GM19372 (cell line): ENCODE measurements around the gene STEAP2.

ENCODE experiments used
- ATAC-seq: cut with Tn5 transposase; IDR thresholded peaks from one replicate; pipeline ENCODE4 v1.9.1; 2021; ENCODE audit warnings: mild to moderate bottlenecking, low read depth, moderate library complexity; ENCODE audit not compliant: unreplicated experiment

STEAP2 gene

DNA sequence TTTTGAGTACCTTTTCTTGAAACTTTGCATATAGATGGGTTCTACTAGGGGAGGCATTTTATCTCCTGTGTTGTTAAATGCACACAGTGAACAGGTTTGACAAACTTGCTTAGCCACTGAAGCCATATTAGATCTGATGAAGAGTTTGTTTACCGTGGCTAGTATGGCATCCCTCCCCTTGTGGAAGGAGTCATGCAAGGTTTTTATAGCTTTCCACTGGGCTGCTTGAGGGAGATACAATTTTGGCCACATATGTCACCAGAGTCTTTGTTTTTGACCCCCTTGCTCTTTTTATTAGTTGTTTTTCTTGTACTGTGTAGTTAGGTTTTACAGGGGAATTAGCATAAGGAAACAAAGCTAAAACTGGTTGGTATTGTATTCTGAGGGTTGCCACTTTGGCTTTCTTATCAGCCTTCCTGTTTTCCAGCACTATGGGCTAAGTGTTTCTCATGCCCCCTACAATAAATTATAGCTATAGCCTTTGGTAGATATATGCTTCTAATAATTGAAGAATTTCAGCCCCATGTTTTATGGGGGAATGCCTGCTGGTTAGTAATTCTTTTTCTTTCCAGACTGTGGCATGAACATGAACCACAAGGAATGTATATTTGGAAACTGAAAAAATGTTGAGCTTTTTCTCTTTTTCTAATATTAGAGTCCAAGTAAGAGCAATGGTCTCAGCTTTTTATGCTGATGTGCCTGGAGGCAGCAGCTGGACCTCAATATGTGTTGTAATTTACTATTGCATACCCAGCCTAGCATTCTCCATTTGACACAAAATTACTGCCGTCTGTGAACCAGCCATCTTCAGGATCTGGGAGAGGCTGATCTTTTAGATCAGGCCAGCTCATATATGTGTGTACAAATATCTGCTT lies 18.4 kb upstream of the STEAP2 start:
- ATAC-seq, result no peak

DNA sequence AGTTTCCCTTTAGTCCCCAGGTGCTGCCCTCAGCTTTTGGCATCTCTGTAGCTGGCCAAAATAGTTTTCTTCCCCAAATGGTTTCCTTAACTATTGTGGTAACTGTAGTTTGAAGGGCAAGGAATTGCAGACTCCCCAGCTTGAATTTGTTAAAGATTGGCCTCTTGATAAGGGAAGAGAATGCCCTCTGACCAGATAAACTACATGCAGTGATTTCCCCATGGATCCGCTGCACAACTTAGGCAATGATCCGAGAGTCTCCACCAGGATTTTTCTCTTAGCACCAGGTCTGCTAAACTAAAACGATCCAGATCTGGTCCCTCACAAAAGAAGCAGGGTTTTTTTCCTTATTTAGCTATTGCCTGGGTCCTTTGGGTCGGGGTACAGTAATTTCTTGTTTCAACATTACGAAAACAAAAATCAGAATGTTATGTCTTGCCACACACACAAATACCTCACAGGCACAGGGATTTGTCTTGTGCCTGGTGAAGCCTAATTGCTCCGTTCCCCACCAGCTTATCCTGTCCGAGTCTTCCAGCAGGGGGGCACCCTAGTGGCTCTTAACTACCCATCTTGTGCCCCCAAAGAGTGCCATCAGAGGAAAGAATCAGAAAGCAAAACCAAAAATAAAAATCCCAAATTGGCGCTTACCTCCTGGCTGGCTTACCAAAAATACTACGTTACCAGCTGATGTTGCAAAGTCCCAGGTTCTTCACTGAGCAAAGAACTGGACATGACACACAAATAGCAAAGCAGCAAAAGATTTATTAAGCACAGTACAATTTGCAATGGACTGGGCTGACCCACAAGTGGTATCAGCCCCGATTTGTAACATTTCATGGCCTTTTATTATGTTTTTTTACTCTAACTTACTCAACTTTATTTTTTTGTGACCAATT lies 16.4 kb upstream of the STEAP2 start:
- ATAC-seq, result no peak

- no peak for ATAC-seq
Measured at GRCh38 chr7:90201500-90202195, 9.9 kb upstream of the STEAP2 start.

DNA sequence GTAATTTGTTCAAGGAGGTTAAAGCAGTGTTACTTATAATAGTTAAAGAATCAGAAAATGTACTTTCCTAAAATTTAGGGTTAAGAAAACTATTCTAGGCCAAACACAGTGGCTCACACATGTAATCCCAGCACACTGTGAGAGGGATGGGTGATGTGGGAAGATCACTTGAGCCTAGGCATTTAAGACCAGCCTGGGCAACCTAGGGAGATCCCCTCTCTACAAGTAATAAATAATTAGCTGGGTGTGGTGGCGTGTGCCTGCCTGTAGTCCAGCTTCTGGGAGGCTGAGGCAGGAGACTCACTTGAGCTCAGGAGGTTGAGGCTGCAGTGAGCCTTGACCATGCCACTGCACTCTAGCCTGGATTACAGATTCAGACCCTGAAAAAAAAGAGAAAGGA lies 3.6 kb upstream of the STEAP2 start:
- ATAC-seq, result no peak

- ATAC-seq, result no peak
Measured at GRCh38 chr7:90209776-90210175, 1.8 kb upstream of the STEAP2 start.

- no peak for ATAC-seq
Measured at GRCh38 chr7:90210475-90210874, 1.1 kb upstream of the STEAP2 start.

GRCh38 chr7:90210981-90211380 lies 559 bp upstream of the STEAP2 start:
- ATAC-seq, result no peak

GRCh38 chr7:90212149-90212495 lies 582 bp downstream of the STEAP2 start:
- ATAC-seq, result no peak

DNA sequence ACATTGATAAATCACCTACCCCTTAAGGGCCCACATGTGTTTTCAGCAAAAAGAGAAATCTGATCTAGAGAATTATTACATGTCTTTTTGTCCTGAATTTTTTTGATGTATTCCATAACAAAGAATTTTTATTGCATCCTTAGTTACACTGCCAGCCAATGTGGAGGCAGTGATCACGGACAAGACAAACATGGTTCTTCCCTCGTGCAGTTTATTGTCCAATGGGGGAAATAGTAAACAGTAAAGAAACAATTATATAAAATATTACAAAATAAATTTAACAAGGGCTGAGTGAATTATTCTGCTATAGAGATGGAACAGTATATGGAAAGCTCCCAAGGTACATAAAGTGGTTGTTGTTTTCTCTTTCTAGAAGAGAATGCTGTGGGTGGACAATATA lies 2.0 kb downstream of the STEAP2 start:
- ATAC-seq, result no peak

DNA sequence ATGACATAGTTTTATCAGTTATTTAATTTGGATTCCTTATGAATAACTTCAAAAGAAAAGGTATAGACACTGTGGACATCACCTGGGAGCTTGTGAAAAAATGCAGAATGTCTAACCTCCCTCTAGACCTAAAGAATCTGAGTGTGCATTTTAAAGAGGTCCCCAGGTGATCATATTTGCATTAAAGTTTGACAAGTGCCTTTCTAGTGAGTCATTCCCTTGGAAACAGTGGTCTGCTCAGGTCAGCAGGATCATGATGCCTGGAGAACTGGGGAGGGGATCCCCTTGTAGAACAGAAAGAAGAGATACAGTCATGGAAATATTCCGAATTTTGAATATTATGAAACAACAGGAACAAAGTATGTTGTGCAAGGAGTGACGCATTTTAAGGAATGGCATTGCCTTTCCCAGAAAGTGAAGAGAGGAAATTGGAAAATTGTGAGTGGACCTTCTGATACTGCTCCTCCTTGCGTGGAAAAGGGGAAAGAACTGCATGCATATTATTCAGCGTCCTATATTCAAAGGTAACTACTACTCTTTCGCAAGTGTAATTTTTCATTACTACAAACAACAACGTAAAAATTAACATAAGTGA lies 4.6 kb downstream of the STEAP2 start:
- no peak for ATAC-seq

DNA sequence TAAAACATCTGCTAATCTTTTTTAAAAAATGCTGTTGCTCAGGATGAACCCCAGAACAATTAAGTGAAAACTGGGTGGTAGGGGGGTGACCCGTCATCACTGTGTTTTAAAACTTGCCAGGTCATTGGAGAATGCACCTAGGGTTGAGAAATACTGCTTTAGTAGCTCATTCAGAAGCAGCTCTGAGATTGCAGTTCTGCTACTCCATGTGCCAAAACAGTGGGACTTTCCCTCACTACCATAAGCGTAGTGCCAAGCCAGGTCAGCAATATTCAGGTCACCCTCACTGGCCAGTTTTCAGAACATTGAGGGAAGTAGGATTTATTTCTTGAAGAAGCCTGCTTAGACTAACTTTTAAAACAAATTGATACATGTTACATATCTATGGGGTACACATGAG lies 5.2 kb downstream of the STEAP2 start:
- no peak for ATAC-seq

DNA sequence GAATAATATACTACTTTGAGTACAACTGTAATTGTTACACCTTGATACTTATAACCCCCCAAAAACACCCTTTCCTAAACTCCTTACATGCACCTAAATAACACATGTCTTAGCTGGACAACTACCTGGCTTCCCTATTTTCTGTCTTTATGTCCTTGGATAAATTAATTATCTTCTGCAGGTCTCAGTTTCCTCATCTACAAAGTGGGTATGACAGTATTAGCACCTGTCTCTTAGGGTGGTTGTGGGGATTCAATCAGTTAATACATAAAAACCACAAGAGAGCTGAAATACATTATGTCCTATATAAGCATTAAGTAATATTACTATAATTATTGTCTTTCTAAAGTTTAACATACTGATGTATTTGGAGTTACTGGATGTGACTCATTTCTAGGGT lies 10.8 kb downstream of the STEAP2 start:
- ATAC-seq, result no peak

- ATAC-seq, result no peak
Measured at GRCh38 chr7:90222811-90223725, 11.5 kb downstream of the STEAP2 start.

DNA sequence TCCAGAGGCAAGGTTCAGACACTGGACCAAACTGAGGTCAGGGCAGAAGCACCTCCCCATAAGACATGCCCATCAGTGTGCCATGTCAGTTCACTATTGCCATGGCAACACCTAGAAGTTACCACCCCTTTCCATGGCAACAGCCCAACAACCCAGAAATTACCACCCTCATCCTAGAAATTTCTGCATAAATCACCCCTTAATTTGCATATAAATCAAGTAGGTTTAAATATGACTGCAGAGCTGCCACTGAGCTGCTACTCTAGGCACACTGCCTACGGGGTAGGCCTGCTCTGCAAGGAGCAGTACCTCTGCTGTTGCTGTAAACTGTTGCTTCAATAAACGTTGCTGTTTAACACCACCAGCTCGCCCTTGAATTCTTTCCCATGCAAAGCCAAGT lies 12.7 kb downstream of the STEAP2 start:
- ATAC-seq, result no peak

GRCh38 chr7:90225181-90225580 lies 13.6 kb downstream of the STEAP2 start:
- ATAC-seq, result no peak

DNA sequence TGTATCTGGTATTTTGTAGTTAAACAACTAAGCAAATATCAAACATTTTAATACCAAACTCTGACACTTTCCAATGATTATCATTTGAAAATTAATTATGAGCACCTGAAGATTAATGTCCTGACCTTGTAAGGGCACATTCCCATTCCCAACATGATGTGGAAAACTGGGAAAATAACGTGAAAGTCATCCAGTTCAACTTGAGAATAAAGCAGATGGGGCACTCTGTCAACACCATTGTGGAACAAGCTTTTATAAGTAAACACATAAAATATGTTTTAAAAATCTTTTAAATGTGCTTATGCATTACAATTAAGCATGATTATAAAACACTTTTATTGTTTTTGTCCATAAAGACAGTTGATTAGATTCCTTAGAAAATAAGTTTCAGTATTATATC lies 14.1 kb downstream of the STEAP2 start:
- no peak for ATAC-seq

- ATAC-seq, result no peak
Measured at GRCh38 chr7:90227259-90227658, 15.7 kb downstream of the STEAP2 start.

- no peak for ATAC-seq
Measured at GRCh38 chr7:90229682-90230081, 18.1 kb downstream of the STEAP2 start.

- ATAC-seq, result no peak
Measured at GRCh38 chr7:90230834-90231233, 19.3 kb downstream of the STEAP2 start.

DNA sequence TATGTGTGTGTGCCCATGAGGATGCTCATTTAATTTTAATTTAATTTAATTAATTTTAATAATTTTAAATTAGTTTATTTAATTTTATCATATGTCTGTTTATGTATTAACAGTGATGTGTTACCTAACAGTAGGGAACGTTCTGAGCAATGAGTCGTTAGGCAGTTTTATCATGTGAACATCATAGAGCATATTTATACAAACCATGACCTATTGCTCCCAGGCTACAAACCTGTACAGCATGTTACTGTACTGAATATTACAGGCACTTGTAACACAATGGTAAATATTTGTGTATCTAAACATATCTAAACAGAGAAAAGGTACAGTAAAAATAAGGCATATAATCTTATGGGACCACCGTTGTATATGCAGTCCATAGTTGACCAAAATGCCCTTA lies 19.8 kb downstream of the STEAP2 start:
- no peak for ATAC-seq
